ENCODE results near the gene RNF207. TPM values are rescaled to one million over a fixed set of nuclear protein-coding genes. Genes with fewer than 3 reads are reported as not detected.

Gene RNF207
- total and polyA plus RNA-seq, 2 of the 4 experiments (the other 2 are of a cell fraction): 2.7 to 17.2 TPM

DNA sequence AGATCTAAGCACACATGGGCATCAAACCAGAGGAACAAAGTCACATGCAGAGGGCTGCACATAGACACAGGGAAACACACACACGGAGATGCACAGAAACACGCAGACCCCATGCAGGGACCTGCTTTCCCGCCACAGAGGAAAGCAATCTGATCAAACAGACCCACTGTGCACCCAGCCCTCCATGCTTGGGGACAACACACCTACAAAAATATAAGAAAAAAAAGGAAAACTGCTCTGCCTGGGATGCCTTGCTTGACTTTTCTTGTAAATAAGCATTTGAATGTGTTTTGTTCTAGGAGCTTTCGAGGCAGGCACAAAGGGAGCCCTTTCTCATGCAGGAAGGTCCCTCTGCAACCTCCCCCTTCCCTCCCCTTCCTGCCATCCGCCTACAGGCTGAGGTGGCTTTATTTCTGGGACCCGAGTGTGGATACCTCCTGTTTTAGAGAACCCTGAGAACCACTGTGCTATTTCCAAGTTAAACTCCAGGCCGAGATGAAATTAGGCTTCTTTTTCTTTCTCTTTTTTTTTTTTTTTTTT is 33.4 kb downstream of the RNF207 start:
- Histone ChIP-seq H2BK15ac (ENCODE audit: low read depth, low read length) (no peak overlapping the region), H3K18ac (ENCODE audit: low read depth, low read length) (no peak overlapping the region), H4K91ac (ENCODE audit: insufficient read depth, low read depth, low read length) (no peak overlapping the region), H2BK20ac (ENCODE audit: low read depth, low read length) (no peak overlapping the region), H3K9me1 (ENCODE audit: insufficient read depth, low read length) (no peaks in the 10 kb centered on the region; the same call in 1 of the 2 replicates), H3K14ac (replicated peaks; ENCODE audit: low read depth, low read length) (no peak overlapping the region), H3K4me3 (ENCODE audit: insufficient read depth, low read depth, low read length) (no peak overlapping the region), H3K4me2 (ENCODE audit: low read depth, low read length) (no peak overlapping the region), H2AK9ac (replicated peaks; ENCODE audit: low read depth, low read length, poor library complexity) (no peak overlapping the region), H2BK5ac (ENCODE audit: low read depth, low read length, poor library complexity, severe bottlenecking) (no peak overlapping the region), H3K4me1 (ENCODE audit: control insufficient read depth, insufficient read depth, low read length) (peaks cover 4% of the 10 kb centered on the region; the same call in 1 of the 2 replicates), H3K56ac (ENCODE audit: extremely low read depth, insufficient read depth, low read length) (no peak overlapping the region), H3K4ac (ENCODE audit: low read depth, low read length) (no peak overlapping the region), H3K9me3 (ENCODE audit: control insufficient read depth, insufficient read depth, low read length) (no peaks in the 10 kb centered on the region), H3K23ac (ENCODE audit: low read depth, low read length) (no peak overlapping the region), H3K27me3 (ENCODE audit: control insufficient read depth, insufficient read depth, low read length) (peaks cover 48% of the 10 kb centered on the region), H3K9ac (ENCODE audit: low read depth, low read length) (no peak overlapping the region), H3K79me1 (ENCODE audit: low read depth in 1 of 2, low read length in 2 of 2) (peaks cover 8 to 11% of the 10 kb centered on the region in 2 experiments), H3K36me3 (ENCODE audit: control insufficient read depth, insufficient read depth, low read length) (no peaks in the 10 kb centered on the region), H3K27ac (ENCODE audit: insufficient read depth, low read length) (no peak overlapping the region), H4K5ac (ENCODE audit: low read depth, low read length) (no peak overlapping the region), H2AK5ac (ENCODE audit: low read depth, low read length) (no peak overlapping the region), H2AFZ (replicated peaks; ENCODE audit: low read length, poor library complexity) (no peak overlapping the region), H4K20me1 (ENCODE audit: insufficient read depth, low read length) (0 out of 2 replicates have a peak, but pooled peaks cover 4% of the 10 kb centered on the region), H2BK120ac (ENCODE audit: low read depth, low read length) (no peak overlapping the region), H4K8ac (ENCODE audit: low read depth in 2 of 2, low read length in 2 of 2) (no peak overlapping the region)
- ChIA-PET CTCF (no interaction called here), POLR2A (ENCODE audit: unreplicated experiment) (no interaction called here)
- 20% methylated on average over 1 of the region's 7 CpGs; no CpG with 5 or more reads in 1 of the 2 experiments for WGBS, 2 experiments (ENCODE audit: extremely low coverage in 2 of 2, insufficient read length in 1 of 2)
- in situ Hi-C loops (cut with MboI; ENCODE audit: low sequenced_read_pairs) (no loop called here), intact Hi-C loops (cut with micrococcal nuclease) (no loop called here), dilution Hi-C loops (cut with HindIII; ENCODE audit: low sequenced_read_pairs, unreplicated experiment) (no loop called here)
- DNase-seq: no peak
- no TSS peak for BruUV-seq (replicated peaks)
- no peak for ATAC-seq (ENCODE audit: low read depth)
- TF ChIP-seq USF2 (IDR thresholded peaks at IDR 0.05; ENCODE audit: low read depth, low read length) (no peak), MAZ (IDR thresholded peaks at IDR 0.05; ENCODE audit: borderline replicate concordance, low read depth, low read length) (no peak), CHD1 (IDR thresholded peaks at IDR 0.05; ENCODE audit: low read depth, low read length) (no peak), SMC3 (IDR thresholded peaks at IDR 0.05; ENCODE audit: low read depth, low read length) (no peak), RAD21 (IDR thresholded peaks at IDR 0.05; ENCODE audit: low read length) (no peak), BHLHE40 (IDR thresholded peaks at IDR 0.05; ENCODE audit: low read depth, low read length) (no peak), FOS (IDR thresholded peaks at IDR 0.05; ENCODE audit: low read depth, low read length) (no peak), MXI1 (IDR thresholded peaks at IDR 0.05; ENCODE audit: borderline replicate concordance, low read depth, low read length) (no peak), RCOR1 (IDR thresholded peaks at IDR 0.05; ENCODE audit: insufficient replicate concordance, low read length) (no peak), POLR2A (IDR thresholded peaks at IDR 0.05; ENCODE audit: low read depth, low read length) (no peak)
